OCI-LY7 (cell line): ENCODE data around the gene LRP8.

ENCODE experiments used
- EZH2phosphoT487 ChIP-seq: fragments of 200-600 bp; sonication (generic); IDR thresholded peaks from 2 replicates; pipeline ENCODE4 v1.6.1; 2018; ENCODE audit warnings: low read depth, borderline replicate concordance, mild to moderate bottlenecking, mixed run types, antibody characterized with exemption, low read length, moderate library complexity, mixed read lengths
- TF ChIP-seq, protein P1 (sequence below): fragments of 200-600 bp; sonication (generic); conservative IDR thresholded peaks from 2 replicates; pipeline ENCODE4 v1.5.1; 2014; ENCODE audit warnings: mild to moderate bottlenecking, antibody characterized with exemption, low read length, moderate library complexity, mixed read lengths

- TF ChIP-seq, protein P1, sequence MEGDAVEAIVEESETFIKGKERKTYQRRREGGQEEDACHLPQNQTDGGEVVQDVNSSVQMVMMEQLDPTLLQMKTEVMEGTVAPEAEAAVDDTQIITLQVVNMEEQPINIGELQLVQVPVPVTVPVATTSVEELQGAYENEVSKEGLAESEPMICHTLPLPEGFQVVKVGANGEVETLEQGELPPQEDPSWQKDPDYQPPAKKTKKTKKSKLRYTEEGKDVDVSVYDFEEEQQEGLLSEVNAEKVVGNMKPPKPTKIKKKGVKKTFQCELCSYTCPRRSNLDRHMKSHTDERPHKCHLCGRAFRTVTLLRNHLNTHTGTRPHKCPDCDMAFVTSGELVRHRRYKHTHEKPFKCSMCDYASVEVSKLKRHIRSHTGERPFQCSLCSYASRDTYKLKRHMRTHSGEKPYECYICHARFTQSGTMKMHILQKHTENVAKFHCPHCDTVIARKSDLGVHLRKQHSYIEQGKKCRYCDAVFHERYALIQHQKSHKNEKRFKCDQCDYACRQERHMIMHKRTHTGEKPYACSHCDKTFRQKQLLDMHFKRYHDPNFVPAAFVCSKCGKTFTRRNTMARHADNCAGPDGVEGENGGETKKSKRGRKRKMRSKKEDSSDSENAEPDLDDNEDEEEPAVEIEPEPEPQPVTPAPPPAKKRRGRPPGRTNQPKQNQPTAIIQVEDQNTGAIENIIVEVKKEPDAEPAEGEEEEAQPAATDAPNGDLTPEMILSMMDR = no peak
- TF ChIP-seq EZH2phosphoT487 = no peak
These were observed 1.2 kb downstream of the LRP8 start for GRCh38 chr1:53326598-53327181.
